Activated T-cell treated with anti-CD3 and anti-CD28 coated beads for 4 hours (primary cell): ENCODE results near the gene ZFR2.

Source experiments
- DNase-seq: peaks from one replicate; pipeline ENCODE4 v3.0.0-alpha.2; 2020

Gene ZFR2

DNA sequence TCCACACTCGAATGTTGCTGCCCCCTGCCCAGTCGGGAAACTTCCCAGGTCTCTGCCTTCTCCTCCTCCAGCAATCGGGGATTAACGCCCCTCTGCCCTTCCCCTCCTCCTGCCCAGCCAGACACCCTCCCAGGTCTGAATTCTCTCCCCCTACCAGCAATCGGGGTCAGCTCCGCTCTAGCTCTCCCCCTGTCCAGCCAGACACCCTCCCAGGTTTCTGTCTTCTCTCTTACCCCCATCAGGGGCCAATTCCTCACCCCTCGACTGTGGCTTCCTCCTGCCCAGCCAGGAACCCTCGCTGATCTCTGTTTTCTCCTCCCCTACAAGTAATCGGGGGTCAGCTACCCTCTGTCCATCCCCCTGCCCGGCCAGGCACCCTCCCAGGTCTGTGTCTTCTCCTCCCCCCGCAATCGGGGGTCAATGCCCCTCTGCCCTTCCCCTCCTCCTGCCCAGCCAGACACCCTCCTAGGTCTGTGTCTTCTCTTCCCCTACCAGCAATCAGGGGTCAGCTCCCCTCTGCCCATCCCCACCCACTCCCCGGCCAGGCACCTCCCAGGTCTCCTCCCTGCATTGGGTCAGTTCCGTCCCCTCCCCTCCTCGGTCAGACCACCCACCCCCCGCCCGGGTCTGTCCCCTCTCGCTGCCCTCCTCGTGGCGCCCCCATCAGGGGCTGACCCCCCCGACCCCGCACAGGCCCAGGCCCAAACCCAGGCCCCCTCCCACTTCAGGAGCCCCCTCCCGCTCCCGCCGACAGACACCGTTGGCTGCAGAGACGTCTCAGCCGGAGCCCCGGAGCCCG is 668 bp downstream of the ZFR2 start:
- DNase-seq = no peak

DNA sequence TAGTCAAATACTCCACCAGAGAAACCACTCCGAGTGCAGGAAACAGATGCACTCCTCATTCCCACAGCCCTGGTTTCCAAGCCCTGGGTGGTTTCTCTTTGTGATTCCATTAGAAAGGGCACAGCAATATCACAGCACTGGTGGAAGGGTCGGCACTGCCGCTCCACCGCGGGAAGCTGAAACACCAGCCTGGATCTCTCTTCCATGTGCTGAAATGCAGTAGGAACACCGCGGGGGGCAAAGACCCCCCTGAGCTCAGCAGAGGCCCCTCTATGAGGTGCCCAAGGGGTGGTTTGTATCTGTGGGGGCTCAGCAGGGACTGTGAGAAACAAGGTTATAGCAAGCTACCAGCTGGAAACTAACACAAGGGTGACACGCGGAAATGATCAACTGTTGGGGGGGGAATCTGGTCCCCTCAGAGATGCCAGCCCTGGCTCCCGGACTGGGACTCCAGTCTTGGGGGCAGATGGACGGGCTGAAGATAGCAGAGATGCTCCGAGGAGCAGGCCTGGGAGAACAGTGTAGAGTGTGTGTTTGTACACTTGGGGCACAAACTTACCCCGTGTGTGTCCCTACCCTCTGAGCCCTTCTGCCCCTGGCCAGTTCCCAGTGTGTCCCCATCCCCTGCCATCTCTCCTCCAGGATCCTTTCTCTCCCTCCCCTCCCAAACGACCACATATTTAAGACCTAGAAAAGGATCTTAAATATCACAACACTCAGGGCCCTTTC is 1.8 kb downstream of the ZFR2 start:
- no peak for DNase-seq

DNA sequence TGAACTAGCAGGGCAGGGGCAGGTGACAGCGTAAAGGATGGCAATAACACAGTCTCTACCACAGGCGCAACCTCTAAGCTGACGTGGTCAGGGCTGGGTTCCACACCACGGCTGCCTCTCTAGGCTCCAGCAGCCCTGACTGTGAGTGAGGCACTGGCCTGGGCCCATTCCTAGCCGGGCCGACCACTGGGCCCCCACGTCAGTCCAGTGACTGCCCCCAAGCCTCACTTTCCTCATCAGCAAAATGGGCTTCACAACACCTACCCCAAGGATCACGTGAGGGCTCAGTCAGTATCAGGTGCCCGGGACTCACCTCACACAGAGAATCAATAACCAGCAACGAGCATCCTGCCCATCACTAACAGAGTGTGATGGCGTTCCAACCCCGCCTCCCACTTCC is 5.2 kb downstream of the ZFR2 start:
- no peak for DNase-seq

DNA sequence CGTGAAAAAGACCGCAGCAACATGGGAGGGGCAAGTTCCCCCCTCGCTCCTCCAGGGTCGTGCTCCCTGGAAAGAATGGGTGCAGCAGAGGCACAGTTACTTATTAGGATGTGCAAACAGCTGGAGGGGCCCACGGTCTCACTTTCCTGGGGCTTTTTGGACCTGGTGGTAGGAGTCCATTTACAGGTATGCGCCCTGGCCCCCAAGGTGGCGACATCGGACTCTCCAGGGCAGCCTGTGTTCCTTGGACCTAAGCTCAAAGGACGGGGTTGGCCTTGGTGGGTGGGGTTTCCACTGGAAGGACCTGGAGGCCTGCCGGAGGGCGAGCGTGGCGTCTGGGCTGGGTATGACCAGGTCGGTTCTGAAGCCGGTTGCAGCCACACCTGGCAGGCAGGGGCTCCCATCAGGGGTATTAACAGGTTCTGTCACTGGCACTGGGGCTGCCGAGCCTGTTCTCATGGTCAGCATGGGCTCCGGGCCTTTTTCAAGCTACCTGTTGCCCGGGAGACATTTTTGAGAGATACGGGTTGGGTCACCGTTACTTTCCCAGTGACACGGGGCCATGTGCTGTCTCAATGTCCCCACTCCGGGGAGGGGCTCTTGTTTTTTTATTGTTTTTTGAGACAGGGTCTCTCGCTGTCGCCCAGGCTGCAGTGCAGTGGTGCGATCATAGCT is 5.9 kb downstream of the ZFR2 start:
- no peak for DNase-seq

DNA sequence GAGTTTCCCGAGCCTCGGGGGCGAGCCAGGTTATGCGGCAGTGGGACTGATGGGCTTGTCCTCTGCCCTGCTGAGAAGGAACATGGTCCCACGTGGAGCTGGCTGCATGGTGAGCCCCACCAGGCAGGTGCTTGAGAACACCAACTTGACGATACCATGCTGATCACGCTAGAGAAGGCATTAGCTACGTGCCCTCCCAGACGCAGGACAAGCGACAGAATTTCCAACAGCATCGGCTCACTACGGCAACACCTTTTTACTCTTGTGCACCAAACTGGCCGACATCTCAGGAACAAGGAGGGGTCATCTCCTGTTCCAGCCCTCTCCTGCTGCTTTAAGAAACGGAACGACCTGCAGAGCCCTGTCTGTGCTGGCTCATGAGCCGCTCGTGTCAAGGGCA is 8.3 kb downstream of the ZFR2 start:
- DNase-seq = no peak

DNA sequence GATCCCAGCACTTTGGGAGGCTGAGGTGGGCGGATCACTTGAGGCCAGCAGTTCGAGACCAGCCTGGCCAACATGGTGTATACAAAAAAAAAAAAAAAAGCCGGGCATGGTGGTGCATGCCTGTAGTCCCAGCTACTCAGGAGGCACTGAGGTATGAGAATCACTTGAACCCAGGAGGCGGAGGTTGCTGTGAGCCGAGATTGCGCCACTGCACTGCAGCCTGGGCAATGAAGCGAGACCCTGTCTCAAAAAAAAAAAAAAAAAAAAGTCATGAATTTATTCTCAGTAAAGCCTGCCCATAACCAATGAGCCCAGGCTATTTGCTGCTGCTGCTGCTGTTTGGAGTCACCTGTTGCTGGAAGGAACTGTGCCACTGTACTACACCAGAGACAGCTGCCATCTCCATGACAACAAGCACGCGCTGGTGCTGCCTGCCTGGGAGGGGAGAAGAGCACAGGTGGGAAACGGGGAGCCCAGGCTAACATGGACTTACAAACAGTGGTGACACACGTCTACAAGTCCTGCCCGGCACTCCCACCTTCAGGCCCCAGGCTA is 11.3 kb downstream of the ZFR2 start:
- DNase-seq = no peak

DNA sequence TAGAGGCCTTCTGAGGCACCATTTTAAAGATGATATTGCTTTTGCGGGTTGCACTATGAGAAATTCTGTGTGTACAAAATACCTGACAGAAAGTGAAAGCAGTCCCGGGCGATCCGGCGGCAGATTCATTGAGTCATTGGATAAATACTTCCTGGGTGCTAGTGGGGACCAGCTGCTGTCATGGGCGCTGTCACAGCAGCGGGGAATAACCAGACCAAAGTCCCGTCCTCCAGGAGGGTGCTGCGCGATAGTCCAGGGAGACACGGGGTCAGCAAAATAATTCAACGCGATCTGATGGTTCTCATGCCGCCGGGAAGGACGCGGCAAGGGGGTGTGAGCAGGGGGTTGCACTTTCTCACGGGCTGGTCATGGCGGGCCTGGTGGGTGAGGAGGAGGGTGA is 13.5 kb downstream of the ZFR2 start:
- DNase-seq = no peak

DNA sequence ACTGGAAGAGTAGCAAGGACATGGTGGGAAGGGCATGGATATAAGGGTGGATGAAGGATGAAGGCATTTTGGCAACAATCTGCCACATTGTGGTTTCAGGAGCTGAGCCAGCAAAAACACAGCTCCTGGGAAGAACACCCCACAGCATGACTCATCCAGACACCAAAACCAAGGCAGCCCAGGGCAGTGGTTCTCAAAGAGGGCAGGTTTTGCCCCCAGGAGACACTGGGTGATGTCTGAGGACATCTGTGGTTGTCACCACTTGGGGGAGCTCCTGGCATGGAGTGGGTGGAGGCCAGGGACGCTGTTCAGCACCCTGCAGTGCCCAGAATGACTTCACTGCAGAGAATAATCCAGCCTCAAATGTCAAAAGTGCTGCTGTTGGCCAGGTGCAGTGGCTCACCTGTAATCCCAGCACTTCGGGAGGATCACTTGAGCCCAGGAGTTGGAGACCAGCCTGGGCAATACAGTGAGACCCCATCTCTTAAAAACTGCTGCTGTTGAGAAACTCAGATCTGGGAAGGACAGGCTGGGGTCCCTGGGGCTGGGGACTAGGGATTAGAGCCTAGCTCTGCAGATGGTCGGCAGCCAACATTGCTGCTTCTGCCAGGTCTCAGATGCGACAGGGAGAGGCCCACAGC is 16.1 kb downstream of the ZFR2 start:
- DNase-seq = peak; percentile 23

DNA sequence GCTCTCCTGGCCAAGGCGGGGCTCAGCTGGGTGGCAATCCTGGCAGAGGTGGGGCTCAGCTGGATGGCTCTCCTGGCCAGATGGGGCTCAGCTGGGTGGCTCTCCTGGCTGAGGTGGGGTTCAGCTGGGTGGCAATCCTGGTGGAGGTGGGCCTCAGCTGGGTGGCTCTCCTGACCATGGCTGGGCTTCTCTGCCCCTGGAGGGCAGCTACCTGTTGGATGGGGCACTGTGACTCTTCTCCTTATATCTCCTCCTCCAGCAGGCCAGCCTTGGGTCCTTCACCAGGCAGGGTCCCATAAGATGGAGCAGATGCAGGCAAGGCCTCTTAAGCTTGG is 16.7 kb downstream of the ZFR2 start:
- no peak for DNase-seq

DNA sequence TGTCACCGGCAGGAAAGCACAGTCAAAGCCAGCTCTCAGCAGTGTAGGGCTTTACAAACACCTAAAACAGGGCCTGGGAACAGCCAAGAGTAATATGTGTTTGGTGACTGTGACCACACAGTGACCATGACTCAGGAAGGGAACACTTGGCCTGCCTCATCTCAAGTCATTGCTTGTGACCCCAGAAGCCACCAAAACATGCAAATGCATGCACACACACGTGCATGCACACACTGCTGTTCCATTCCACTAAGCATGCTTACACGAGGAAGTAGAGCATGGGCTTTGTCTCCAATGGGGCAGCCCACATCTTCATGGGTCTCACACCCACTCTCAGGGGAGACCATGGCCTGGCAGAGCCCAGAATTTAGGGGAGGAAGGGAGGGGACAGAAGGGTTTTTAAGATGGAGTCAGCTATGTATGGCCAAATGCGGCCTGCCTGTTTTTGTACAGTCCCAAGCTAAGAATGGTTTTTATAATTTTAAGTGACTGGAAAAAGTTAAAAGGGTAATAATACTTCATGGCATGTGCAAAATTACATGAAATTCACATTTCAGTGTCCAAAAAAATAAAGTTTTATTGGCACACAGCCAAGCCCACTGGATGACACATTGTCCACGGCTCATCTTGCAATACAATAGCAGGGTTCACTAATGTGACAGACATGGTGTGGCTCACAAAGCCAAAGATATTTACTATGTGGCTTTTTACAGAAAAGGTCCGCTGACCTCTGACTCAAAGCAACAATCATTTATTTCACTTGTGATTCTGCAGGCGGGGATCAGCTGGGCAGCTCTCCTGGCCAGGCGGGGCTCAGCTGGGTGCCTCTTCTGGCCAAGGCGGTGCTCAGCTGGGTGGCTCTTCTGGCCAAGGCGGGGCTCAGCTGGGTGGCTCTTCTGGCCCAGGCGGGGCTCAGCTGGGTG is 17.3 kb downstream of the ZFR2 start:
- DNase-seq = no peak

DNA sequence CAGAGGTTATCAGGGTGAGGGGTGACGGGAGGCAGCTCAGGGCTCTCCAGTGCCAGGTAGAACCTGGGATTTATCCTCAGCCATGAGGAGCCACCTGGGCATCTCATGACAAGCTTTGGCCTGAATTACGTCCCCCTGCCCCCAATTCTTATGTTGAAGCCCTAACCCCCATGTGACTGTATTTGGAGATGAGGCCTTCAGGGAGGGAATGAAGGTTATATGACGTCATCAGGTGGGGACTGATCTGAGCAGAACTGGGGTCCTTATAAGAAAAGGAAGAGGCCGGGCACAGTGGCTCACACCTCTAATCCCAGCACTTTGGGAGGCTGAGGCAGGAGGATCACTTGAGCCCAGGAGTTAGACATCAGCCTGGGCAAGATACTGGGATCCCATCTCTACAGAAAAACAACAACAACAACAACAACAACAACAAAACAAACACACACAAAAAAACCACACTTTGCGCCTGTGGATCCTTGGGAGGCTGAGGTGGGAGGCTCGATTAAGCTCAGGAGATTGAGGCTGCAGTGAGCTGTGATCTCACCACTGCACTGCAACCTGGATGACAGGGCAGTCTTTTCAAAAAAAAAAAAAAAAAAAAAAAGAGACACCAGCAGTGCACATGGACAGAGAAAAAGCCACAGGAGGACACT is 18.4 kb downstream of the ZFR2 start:
- no peak for DNase-seq

DNA sequence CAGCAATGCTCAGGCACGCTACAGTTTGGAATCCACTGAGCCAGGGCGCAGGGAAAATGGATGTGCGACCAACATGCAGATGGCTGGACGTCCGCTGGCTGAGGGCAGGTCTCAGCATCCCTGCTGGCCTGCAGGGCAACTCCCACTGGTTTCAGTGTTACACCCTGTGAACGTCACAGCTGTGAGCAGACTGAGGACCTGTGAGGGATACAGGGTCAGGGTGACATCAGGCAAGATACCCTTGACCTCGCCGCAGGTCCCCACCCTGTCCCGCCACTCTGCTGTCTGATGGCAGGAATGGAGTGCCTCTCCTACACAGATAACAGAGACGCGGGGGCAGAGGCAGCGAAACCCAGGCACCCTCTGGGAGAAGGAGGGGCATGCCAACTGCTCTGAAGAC is 19.1 kb downstream of the ZFR2 start:
- DNase-seq = no peak

DNA sequence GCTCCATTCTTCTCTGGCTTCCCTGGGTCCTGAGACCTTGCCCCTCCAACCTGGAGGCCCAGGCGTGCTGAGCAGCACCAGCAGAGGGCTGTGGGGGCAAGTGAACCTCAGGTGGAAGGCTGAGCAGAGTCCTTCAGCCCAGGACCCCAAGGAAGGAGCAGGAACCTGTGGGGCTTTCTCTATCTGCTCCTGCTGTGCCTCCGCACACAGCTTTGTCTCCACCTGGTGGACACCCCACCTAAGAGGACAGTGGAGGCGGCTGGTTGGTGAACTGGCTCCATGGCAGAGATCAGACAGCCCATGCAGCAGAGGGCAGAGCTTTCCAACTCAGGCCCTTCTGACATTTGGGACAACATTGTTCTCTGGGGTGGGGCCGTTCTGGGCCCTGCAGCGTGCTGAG is 19.7 kb downstream of the ZFR2 start:
- DNase-seq = peak; percentile 50

DNA sequence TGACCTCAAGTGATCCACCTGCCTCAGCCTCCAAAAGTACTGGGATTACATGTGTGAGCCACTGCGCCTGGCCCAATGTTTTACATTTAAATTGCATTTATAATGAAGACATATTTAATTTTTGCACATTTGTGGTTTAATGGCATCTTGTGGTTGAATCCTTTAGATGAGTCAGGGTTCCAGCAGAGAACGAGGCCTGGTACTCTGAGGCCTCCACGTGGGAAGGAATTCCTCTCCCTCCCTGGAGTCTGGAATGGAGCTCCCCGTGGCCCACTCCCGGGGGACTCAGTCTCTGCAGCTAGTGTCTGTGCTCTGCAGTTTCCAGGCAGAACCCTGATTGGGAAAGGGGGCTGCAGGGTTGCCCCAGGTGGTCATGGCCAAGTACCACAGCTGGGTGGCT is 24.2 kb downstream of the ZFR2 start:
- no peak for DNase-seq

DNA sequence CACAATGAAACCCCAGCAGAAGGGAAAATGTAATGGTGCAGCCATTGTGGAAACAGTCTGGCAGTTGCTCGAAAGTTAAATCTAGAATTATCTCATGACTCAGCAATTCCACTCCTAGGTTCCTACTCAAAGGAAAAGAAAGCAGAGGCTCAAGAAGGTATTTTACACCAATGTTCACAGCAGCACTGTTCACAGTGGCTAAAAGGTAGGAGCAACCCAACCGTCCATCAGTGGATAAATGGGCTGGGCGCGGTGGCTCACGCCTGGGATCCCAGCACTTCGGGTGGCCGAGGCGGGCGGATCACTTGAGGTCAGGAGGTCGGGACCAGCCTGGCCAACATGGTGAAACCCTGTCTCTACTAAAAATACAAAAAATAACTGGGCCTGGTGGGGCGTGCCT is 25.9 kb downstream of the ZFR2 start:
- no peak for DNase-seq

DNA sequence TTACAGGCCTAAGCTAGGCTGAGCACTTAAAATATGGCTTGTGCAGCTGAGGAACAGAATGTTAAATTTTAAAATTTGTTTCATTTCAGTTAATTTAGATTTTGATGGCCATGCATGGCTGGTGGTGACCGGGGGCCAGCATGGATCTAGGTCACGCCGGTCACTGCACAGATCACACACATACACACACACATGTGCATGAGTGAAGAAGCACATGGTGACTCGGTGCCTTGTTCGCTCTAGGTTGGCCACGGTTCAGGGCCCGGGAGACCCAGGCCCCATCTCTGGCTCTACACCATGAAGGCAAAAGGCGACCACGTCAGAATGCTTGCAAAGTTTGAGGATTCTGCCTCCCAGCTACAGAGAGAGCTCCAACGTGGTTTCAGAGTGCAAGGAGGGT is 28.0 kb downstream of the ZFR2 start:
- no peak for DNase-seq

DNA sequence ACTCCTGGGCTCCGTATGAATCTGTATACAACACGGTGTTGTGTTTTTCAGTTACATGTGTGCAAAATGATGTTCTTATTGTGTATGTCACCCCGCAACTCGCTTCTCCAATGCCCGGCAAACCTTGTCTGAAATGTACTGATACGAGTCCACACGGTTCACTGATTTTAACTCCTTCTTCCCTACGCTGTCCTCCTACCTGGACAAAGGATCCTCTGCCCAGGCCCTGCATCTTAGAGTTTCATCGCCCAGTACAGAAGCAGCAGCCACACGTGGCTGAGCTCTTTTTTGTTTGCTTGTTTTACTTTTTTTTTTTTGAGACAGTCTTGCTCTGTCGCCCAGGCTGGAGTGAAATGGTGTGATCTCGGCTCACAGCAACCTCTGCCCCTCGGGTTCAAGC is 28.9 kb downstream of the ZFR2 start:
- DNase-seq = no peak

DNA sequence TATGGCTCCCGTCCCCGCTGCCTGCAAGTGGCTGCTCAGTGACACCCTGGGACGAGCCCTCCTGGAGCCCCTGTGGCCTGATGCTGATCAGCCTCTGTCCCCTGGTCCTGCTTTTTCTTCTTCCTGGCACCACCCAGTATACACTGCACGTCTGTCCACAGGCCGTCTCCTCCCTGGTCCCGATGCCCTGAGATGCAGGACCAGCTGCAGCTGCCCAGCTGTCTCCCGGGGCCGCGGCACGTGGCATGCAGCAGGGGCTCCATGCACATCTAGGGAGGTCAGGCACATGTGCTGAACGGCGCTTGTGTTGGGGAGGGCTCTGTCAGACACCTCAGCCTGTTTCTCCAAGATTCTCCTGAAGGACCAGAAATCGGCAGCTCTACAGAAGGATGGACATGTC is 30.2 kb downstream of the ZFR2 start:
- DNase-seq = no peak

DNA sequence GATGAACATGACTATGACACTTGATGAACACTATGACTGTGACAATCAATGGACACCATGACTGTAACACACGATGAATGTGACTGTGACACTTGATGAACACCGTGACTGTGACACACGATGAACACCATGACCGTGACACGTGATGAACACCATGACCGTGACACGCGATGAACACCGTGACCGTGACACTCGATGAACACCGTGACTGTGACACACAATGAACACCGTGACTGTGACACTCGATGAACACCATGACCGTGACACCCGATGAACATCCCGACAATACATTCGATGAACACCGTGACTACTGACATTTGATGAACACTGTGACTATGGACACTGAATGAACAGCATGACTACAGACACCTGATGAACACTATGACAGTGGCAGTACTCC is 30.9 kb downstream of the ZFR2 start:
- DNase-seq = no peak

DNA sequence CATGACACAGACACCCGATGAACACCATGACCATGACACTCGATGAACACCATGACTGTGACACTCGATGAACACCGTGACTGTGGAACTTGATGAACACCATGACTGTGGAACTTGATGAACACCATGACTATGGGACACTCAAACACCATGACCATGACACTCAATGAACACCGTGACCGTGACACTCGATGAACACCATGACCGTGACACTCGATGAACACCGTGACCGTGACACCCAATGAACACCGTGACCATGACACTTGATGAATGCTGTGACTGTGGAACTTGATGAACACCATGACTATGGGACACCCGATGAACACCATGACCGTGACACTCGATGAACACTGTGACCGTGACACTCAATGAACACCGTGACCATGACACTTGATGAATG is 31.5 kb downstream of the ZFR2 start:
- no peak for DNase-seq

DNA sequence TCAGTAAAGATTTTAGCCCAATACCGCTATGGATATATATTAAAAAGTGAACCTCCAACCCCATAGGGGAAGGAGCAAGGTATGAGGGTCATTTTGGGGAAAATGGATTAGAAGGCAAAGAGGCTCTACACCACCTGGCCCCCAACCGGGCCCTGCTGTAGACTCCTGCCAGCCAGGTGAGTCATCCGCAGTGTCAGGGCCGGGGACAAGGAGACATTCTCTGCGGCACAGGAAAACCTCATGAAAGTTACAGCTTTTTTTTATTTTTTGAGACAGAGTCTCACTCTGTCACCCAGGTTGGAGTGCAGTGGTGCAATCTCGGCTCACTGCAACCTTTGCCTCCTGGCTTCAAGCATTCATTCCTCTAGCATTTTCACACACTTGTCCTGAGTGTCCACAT is 32.0 kb downstream of the ZFR2 start:
- DNase-seq = no peak

DNA sequence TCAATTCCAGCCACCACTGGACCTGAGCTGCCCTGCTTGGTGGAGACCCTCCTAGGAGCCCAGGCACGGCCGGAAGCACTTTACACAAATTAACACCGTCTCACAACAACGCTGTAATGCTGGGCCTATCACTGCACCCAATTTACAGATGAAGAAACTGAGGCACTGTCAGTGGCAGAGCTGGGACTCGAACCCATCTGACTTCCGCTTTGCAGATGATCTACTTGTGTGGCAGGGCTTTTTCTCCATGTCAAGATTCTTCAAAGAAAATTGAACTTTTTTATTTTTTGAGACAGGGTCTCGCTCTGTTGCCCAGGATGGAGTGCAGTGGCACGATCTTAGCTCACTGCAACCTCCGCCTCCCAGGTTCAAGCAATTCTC is 33.8 kb downstream of the ZFR2 start:
- no peak for DNase-seq
